MM.1S (cell line): Measurements from ENCODE around the gene TMEM40.

Experiments used
- DNase-seq: peaks from one replicate; pipeline ENCODE4 v3.0.0-alpha.2; 2015
- H2AFZ ChIP-seq: fragments of 300-600 bp; sonication (generic); 2 replicates; pipeline ENCODE4 v1.6.0; 2016; ENCODE audit warnings: antibody characterized with exemption, low read length
- H3F3A ChIP-seq: fragments of 300-600 bp; sonication (generic); 2 replicates; pipeline ENCODE4 v1.6.1; 2016; ENCODE audit warnings: mild to moderate bottlenecking, antibody characterized with exemption, low read length, moderate library complexity, mixed read lengths; ENCODE audit not compliant: insufficient read depth
- H3K27ac ChIP-seq: fragments of 300-600 bp; sonication (generic); 2 replicates; pipeline ENCODE4 v1.5.1; 2016; ENCODE audit warnings: mild to moderate bottlenecking, low read length
- H3K27me3 ChIP-seq: fragments of 300-600 bp; sonication (generic); replicated peaks from 2 replicates; pipeline ENCODE4 v1.6.0; 2016; ENCODE audit warnings: low read length; ENCODE audit not compliant: insufficient read depth
- H3K36me3 ChIP-seq: fragments of 300-600 bp; sonication (generic); replicated peaks from 2 replicates; pipeline ENCODE4 v1.6.1; 2016; ENCODE audit warnings: mild to moderate bottlenecking, low read length, mixed read lengths; ENCODE audit not compliant: insufficient read depth
- H3K4me1 ChIP-seq: fragments of 300-600 bp; sonication (generic); 2 replicates; pipeline ENCODE4 v1.6.1; 2016; ENCODE audit warnings: low read length, mixed read lengths
- H3K4me2 ChIP-seq: fragments of 300-600 bp; sonication (generic); 2 replicates; pipeline ENCODE4 v1.6.0; 2016; ENCODE audit warnings: low read depth, low read length
- H3K4me3 ChIP-seq: fragments of 300-600 bp; sonication (generic); 2 replicates; pipeline ENCODE4 v1.5.1; 2016; ENCODE audit warnings: low read length, mixed read lengths
- H3K79me2 ChIP-seq: fragments of 300-600 bp; sonication (generic); 2 replicates; pipeline ENCODE4 v1.6.1; 2016; ENCODE audit warnings: mixed run types, low read length, mixed read lengths
- H3K9ac ChIP-seq: fragments of 300-600 bp; sonication (generic); 2 replicates; pipeline ENCODE4 v1.6.1; 2016; ENCODE audit warnings: low read length, mixed read lengths
- H3K9me2 ChIP-seq: fragments of 300-600 bp; sonication (generic); replicated peaks from 2 replicates; pipeline ENCODE4 v1.6.1; 2016; ENCODE audit warnings: mild to moderate bottlenecking, low read length, mixed read lengths; ENCODE audit not compliant: insufficient read depth
- H3K9me3 ChIP-seq: fragments of 300-600 bp; sonication (generic); replicated peaks from 2 replicates; pipeline ENCODE4 v1.6.1; 2016; ENCODE audit warnings: mild to moderate bottlenecking, low read length, mixed read lengths; ENCODE audit not compliant: insufficient read depth
- H4K20me1 ChIP-seq: fragments of 300-600 bp; sonication (generic); 2 replicates; pipeline ENCODE4 v1.6.1; 2016; ENCODE audit warnings: mild to moderate bottlenecking, low read length, moderate library complexity, mixed read lengths; ENCODE audit not compliant: insufficient read depth
- EZH2 ChIP-seq: fragments of 300-600 bp; sonication (generic); optimal IDR thresholded peaks from 2 replicates; pipeline ENCODE3; 2017; ENCODE audit warnings: low read depth, mild to moderate bottlenecking, antibody characterized with exemption, low read length, mixed read lengths
- EZH2phosphoT487 ChIP-seq: fragments of 300-600 bp; sonication (generic); IDR thresholded peaks from 2 replicates; pipeline ENCODE4 v1.6.1; 2018; ENCODE audit warnings: antibody characterized with exemption, low read length
- TF ChIP-seq, protein P1 (sequence below): fragments of 300-600 bp; sonication (generic); IDR thresholded peaks from 2 replicates; pipeline ENCODE4 v1.5.1; 2016; ENCODE audit warnings: antibody characterized with exemption, low read length, mixed read lengths

TMEM40 gene

DNA sequence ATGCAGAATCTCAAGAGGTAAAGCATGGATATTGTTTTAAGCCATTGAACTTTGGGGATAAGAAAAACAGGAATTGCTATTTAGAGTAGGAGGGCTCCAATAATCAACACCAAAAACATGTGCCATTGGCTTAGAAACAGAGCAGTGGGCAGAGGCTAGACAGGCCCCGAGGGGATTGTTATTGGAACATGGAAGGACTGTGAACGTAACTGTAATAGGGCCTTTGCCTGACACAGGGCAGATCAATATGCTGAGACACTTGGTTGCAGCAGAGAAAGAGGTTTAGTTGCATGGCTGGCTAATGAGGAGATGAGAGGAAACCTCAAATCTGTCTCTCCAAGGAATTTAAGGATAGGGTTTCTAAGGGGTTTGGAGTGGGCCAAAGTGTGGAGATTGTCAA lies 58.3 kb downstream of the TMEM40 start:
- Histone ChIP-seq H3K79me2 (no peaks in the 10 kb centered on the region), H2AFZ (no peak overlapping the region), H3K4me3 (no peak overlapping the region), H3K27me3 (no peaks in the 10 kb centered on the region), H3K9ac (no peak overlapping the region), H3F3A (no peaks in the 10 kb centered on the region), H3K9me2 (no peaks in the 10 kb centered on the region), H3K9me3 (no peaks in the 10 kb centered on the region), H3K4me1 (no peaks in the 10 kb centered on the region), H4K20me1 (no peaks in the 10 kb centered on the region), H3K27ac (no peak overlapping the region), H3K36me3 (no peaks in the 10 kb centered on the region), H3K4me2 (no peak overlapping the region)
- TF ChIP-seq EZH2phosphoT487 (no peak), EZH2 (no peak)
- TF ChIP-seq, protein P1, sequence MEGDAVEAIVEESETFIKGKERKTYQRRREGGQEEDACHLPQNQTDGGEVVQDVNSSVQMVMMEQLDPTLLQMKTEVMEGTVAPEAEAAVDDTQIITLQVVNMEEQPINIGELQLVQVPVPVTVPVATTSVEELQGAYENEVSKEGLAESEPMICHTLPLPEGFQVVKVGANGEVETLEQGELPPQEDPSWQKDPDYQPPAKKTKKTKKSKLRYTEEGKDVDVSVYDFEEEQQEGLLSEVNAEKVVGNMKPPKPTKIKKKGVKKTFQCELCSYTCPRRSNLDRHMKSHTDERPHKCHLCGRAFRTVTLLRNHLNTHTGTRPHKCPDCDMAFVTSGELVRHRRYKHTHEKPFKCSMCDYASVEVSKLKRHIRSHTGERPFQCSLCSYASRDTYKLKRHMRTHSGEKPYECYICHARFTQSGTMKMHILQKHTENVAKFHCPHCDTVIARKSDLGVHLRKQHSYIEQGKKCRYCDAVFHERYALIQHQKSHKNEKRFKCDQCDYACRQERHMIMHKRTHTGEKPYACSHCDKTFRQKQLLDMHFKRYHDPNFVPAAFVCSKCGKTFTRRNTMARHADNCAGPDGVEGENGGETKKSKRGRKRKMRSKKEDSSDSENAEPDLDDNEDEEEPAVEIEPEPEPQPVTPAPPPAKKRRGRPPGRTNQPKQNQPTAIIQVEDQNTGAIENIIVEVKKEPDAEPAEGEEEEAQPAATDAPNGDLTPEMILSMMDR: no peak
- no peak for DNase-seq

DNA sequence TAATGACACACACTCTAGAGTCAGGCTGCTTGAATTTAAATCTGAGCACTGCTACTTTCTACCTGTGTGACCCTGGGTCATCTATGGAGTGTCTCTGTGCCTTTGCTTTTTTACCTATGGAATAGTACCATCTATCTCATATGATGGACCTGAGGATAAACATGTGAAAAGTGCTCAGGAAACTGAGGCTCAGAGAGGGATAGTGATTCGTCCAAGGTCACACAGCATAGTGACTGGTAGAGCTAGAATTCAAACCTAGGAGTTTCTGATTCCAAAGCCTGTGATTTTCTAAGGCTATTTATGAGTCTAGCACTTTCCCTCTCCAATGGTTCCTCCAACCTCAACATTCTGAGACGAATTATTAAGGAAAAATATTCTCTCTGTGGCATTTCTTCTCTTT lies 63.1 kb downstream of the TMEM40 start:
- Histone ChIP-seq H3K4me1 (peaks cover 9% of the 10 kb centered on the region; the same call in 1 of the 2 replicates), H3F3A (no peaks in the 10 kb centered on the region), H3K27ac (no peak overlapping the region), H2AFZ (no peak overlapping the region), H3K9ac (no peak overlapping the region), H3K9me2 (no peaks in the 10 kb centered on the region), H3K36me3 (no peaks in the 10 kb centered on the region), H3K4me3 (no peak overlapping the region), H3K9me3 (no peaks in the 10 kb centered on the region), H3K27me3 (no peaks in the 10 kb centered on the region), H3K79me2 (no peaks in the 10 kb centered on the region), H4K20me1 (no peaks in the 10 kb centered on the region), H3K4me2 (no peak overlapping the region)
- DNase-seq: no peak
- TF ChIP-seq EZH2: no peak
- TF ChIP-seq, protein P1: no peak
- no peak for TF ChIP-seq EZH2phosphoT487

DNA sequence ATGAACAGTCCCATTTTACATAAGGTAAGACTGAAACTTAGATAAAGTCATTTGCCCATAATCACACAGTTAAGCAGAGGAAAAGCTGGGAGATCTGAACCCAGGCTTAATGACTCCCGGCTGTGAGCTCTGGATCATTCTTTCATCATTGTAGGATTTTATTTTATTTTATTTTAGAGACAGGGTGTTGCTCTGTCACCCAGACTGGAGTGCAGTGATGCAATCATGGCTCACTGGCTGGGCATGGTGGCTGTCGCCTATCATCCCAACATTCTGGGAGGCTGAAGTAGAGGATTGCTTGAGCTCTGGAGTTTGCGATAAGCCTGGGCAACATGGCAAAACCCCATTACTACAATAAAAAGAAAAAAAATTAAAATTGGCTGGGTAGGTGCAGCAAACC lies 63.9 kb downstream of the TMEM40 start:
- no peak overlapping the region for H2AFZ ChIP-seq
- no peaks in the 10 kb centered on the region for H3K27me3 ChIP-seq
- H3K4me3 ChIP-seq: no peak overlapping the region
- no peaks in the 10 kb centered on the region for H3K9me2 ChIP-seq
- no peaks in the 10 kb centered on the region for H3K79me2 ChIP-seq
- H3K9ac ChIP-seq: no peak overlapping the region
- TF ChIP-seq, protein P1: no peak
- no peaks in the 10 kb centered on the region for H4K20me1 ChIP-seq
- DNase-seq: no peak
- no peak overlapping the region for H3K27ac ChIP-seq
- no peaks in the 10 kb centered on the region for H3K36me3 ChIP-seq
- peaks cover 9% of the 10 kb centered on the region; the same call in 1 of the 2 replicates for H3K4me1 ChIP-seq
- H3K9me3 ChIP-seq: no peaks in the 10 kb centered on the region
- no peaks in the 10 kb centered on the region for H3F3A ChIP-seq
- no peak overlapping the region for H3K4me2 ChIP-seq

DNA sequence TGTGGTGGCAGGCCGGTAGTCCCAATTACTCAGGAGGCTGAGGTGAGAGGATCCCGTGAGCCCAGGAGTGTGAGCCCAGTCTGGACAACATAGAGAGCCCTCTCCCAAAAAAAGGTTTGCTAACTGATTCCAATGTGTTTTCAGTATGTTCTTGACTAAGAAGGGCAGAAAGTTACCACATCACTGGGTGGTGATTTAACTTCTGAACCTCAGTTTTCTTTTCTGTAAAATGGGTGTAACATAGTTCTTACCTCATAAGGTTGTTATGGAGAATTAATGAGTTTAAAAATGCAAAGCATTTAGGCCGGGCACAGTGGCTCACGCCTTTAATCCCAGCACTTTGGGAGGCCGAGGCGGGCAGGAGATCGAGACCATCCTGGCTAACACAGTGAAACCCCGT lies 66.6 kb downstream of the TMEM40 start:
- H2AFZ ChIP-seq: no peak overlapping the region
- H3K9me3 ChIP-seq: no peaks in the 10 kb centered on the region
- no peak for DNase-seq
- no peak overlapping the region for H3K4me3 ChIP-seq
- no peak overlapping the region for H3K9ac ChIP-seq
- no peaks in the 10 kb centered on the region for H3K9me2 ChIP-seq
- no peak overlapping the region for H3K27ac ChIP-seq
- peaks cover 9% of the 10 kb centered on the region; the same call in 1 of the 2 replicates for H3K4me1 ChIP-seq
- no peaks in the 10 kb centered on the region for H3K79me2 ChIP-seq
- no peaks in the 10 kb centered on the region for H3F3A ChIP-seq
- TF ChIP-seq EZH2phosphoT487: no peak
- no peak for TF ChIP-seq EZH2
- TF ChIP-seq, protein P1: no peak
- H3K27me3 ChIP-seq: no peaks in the 10 kb centered on the region
- no peak overlapping the region for H3K4me2 ChIP-seq
- no peaks in the 10 kb centered on the region for H4K20me1 ChIP-seq
- no peaks in the 10 kb centered on the region for H3K36me3 ChIP-seq
